ENCODE data around the gene SEPTIN5. TPM values are rescaled to one million over a fixed set of nuclear protein-coding genes. Genes with fewer than 3 reads are reported as not detected.

The SEPTIN5 gene
- total and polyA plus RNA-seq, 2 experiments from 2014 or later, result 4.3 to 17.2 TPM

DNA sequence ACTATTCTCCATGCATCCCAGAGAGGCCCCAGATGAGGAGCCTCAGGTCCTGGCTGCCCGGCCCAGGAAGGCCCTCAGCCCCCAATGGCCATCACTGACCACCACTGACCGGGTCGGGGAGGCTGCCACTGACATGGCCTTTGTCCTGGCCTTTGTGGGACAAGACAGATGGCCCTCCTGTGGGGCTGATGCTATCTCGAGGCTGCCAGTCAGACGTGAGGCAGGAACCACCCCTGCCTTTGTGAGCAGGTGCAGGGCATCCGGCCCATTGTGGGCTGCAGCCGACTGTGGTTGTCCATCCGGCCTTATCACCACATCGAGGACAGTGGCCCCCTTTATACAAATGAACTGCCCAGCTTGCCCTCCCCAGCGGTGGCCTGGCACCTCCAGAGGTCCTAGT, 14.5 kb downstream of the SEPTIN5 start:
- Mint-ChIP-seq H3K9me3 (peaks cover 12% of the 10 kb centered on the region), H3K4me3 (no peak overlapping the region), H3K36me3 (ENCODE audit: low read depth) (peaks cover 2% of the 10 kb centered on the region; the same call in 1 of the 3 replicates), H3K4me1 (peaks cover 13% of the 10 kb centered on the region; the same call in 2 of the 3 replicates), H3K27me3 (ENCODE audit: insufficient read depth, low read depth, poor library complexity) (peaks cover 71% of the 10 kb centered on the region), H3K27ac (no peak overlapping the region)
- H4K20me1 ChIP-seq (replicated peaks; ENCODE audit: insufficient read depth), result no peaks in the 10 kb centered on the region; the same call in 1 of the 2 replicates
- no peaks in the 10 kb centered on the region for H3K9me2 ChIP-seq (ENCODE audit: insufficient read depth)
- no peak overlapping the region for H2AFZ ChIP-seq
- H3K79me2 ChIP-seq (replicated peaks; ENCODE audit: insufficient read depth), result no peaks in the 10 kb centered on the region
- no peak overlapping the region for H3K27ac ChIP-seq (ENCODE audit: low read depth)
- DNase-seq (ENCODE audit: low spot score) (no peak), ATAC-seq (no peak)
- no peaks in the 10 kb centered on the region for H3K36me3 ChIP-seq (ENCODE audit: insufficient read depth)
- no peaks in the 10 kb centered on the region for H3F3A ChIP-seq (replicated peaks; ENCODE audit: low read depth)
- peaks cover 36% of the 10 kb centered on the region for H3K27me3 ChIP-seq (ENCODE audit: insufficient read depth)
- no peak overlapping the region for H3K4me3 ChIP-seq
- H3K4me1 ChIP-seq (ENCODE audit: insufficient read depth), result no peaks in the 10 kb centered on the region; the same call in 1 of the 2 replicates
- no peak overlapping the region for H3K4me2 ChIP-seq
- no peak for TF ChIP-seq ZNF331 (CRISPR knock-in tag; IDR thresholded peaks at IDR 0.05; ENCODE audit: low read depth)
- no peak for TF ChIP-seq EZH2 (IDR thresholded peaks at IDR 0.05; ENCODE audit: low read depth, unreplicated experiment)
- TF ChIP-seq, protein P1, sequence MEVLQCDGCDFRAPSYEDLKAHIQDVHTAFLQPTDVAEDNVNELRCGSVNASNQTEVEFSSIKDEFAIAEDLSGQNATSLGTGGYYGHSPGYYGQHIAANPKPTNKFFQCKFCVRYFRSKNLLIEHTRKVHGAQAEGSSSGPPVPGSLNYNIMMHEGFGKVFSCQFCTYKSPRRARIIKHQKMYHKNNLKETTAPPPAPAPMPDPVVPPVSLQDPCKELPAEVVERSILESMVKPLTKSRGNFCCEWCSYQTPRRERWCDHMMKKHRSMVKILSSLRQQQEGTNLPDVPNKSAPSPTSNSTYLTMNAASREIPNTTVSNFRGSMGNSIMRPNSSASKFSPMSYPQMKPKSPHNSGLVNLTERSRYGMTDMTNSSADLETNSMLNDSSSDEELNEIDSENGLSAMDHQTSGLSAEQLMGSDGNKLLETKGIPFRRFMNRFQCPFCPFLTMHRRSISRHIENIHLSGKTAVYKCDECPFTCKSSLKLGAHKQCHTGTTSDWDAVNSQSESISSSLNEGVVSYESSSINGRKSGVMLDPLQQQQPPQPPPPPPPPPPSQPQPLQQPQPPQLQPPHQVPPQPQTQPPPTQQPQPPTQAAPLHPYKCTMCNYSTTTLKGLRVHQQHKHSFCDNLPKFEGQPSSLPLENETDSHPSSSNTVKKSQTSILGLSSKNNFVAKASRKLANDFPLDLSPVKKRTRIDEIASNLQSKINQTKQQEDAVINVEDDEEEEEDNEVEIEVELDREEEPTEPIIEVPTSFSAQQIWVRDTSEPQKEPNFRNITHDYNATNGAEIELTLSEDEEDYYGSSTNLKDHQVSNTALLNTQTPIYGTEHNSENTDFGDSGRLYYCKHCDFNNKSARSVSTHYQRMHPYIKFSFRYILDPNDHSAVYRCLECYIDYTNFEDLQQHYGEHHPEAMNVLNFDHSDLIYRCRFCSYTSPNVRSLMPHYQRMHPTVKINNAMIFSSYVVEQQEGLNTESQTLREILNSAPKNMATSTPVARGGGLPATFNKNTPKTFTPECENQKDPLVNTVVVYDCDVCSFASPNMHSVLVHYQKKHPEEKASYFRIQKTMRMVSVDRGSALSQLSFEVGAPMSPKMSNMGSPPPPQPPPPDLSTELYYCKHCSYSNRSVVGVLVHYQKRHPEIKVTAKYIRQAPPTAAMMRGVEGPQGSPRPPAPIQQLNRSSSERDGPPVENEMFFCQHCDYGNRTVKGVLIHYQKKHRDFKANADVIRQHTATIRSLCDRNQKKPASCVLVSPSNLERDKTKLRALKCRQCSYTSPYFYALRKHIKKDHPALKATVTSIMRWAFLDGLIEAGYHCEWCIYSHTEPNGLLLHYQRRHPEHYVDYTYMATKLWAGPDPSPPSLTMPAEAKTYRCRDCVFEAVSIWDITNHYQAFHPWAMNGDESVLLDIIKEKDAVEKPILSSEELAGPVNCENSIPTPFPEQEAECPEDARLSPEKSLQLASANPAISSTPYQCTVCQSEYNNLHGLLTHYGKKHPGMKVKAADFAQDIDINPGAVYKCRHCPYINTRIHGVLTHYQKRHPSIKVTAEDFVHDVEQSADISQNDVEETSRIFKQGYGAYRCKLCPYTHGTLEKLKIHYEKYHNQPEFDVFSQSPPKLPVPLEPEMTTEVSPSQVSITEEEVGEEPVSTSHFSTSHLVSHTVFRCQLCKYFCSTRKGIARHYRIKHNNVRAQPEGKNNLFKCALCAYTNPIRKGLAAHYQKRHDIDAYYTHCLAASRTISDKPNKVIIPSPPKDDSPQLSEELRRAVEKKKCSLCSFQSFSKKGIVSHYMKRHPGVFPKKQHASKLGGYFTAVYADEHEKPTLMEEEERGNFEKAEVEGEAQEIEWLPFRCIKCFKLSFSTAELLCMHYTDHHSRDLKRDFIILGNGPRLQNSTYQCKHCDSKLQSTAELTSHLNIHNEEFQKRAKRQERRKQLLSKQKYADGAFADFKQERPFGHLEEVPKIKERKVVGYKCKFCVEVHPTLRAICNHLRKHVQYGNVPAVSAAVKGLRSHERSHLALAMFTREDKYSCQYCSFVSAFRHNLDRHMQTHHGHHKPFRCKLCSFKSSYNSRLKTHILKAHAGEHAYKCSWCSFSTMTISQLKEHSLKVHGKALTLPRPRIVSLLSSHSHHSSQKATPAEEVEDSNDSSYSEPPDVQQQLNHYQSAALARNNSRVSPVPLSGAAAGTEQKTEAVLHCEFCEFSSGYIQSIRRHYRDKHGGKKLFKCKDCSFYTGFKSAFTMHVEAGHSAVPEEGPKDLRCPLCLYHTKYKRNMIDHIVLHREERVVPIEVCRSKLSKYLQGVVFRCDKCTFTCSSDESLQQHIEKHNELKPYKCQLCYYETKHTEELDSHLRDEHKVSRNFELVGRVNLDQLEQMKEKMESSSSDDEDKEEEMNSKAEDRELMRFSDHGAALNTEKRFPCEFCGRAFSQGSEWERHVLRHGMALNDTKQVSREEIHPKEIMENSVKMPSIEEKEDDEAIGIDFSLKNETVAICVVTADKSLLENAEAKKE (CRISPR knock-in tag; IDR thresholded peaks at IDR 0.05), result no peak
- TF ChIP-seq, protein P2, sequence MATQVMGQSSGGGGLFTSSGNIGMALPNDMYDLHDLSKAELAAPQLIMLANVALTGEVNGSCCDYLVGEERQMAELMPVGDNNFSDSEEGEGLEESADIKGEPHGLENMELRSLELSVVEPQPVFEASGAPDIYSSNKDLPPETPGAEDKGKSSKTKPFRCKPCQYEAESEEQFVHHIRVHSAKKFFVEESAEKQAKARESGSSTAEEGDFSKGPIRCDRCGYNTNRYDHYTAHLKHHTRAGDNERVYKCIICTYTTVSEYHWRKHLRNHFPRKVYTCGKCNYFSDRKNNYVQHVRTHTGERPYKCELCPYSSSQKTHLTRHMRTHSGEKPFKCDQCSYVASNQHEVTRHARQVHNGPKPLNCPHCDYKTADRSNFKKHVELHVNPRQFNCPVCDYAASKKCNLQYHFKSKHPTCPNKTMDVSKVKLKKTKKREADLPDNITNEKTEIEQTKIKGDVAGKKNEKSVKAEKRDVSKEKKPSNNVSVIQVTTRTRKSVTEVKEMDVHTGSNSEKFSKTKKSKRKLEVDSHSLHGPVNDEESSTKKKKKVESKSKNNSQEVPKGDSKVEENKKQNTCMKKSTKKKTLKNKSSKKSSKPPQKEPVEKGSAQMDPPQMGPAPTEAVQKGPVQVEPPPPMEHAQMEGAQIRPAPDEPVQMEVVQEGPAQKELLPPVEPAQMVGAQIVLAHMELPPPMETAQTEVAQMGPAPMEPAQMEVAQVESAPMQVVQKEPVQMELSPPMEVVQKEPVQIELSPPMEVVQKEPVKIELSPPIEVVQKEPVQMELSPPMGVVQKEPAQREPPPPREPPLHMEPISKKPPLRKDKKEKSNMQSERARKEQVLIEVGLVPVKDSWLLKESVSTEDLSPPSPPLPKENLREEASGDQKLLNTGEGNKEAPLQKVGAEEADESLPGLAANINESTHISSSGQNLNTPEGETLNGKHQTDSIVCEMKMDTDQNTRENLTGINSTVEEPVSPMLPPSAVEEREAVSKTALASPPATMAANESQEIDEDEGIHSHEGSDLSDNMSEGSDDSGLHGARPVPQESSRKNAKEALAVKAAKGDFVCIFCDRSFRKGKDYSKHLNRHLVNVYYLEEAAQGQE (IDR thresholded peaks at IDR 0.05; ENCODE audit: unreplicated experiment), result no peak
- TF ChIP-seq, protein P3, sequence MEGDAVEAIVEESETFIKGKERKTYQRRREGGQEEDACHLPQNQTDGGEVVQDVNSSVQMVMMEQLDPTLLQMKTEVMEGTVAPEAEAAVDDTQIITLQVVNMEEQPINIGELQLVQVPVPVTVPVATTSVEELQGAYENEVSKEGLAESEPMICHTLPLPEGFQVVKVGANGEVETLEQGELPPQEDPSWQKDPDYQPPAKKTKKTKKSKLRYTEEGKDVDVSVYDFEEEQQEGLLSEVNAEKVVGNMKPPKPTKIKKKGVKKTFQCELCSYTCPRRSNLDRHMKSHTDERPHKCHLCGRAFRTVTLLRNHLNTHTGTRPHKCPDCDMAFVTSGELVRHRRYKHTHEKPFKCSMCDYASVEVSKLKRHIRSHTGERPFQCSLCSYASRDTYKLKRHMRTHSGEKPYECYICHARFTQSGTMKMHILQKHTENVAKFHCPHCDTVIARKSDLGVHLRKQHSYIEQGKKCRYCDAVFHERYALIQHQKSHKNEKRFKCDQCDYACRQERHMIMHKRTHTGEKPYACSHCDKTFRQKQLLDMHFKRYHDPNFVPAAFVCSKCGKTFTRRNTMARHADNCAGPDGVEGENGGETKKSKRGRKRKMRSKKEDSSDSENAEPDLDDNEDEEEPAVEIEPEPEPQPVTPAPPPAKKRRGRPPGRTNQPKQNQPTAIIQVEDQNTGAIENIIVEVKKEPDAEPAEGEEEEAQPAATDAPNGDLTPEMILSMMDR (conservative IDR thresholded peaks at IDR 0.05; ENCODE audit: low read depth in 2 of 2), result no peak
- no peak for TF ChIP-seq STAT1 (IDR thresholded peaks at IDR 0.05; ENCODE audit: unreplicated experiment)
- no peak for TF ChIP-seq NANOG (IDR thresholded peaks at IDR 0.05; ENCODE audit: borderline replicate concordance)
- no peak for TF ChIP-seq POLR2AphosphoS5 (IDR thresholded peaks at IDR 0.05; ENCODE audit: low read depth)
- no peak for TF ChIP-seq EZH2phosphoT487 (IDR thresholded peaks at IDR 0.05; ENCODE audit: unreplicated experiment)
- no peak for TF ChIP-seq ZNF114 (CRISPR knock-in tag; IDR thresholded peaks at IDR 0.05)
- TF ChIP-seq CREB1 (CRISPR knock-in tag; IDR thresholded peaks at IDR 0.05; ENCODE audit: low read depth), result no peak
- TF ChIP-seq, protein P4, sequence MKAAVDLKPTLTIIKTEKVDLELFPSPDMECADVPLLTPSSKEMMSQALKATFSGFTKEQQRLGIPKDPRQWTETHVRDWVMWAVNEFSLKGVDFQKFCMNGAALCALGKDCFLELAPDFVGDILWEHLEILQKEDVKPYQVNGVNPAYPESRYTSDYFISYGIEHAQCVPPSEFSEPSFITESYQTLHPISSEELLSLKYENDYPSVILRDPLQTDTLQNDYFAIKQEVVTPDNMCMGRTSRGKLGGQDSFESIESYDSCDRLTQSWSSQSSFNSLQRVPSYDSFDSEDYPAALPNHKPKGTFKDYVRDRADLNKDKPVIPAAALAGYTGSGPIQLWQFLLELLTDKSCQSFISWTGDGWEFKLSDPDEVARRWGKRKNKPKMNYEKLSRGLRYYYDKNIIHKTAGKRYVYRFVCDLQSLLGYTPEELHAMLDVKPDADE (IDR thresholded peaks at IDR 0.05), result no peak
- no peak for TF ChIP-seq JUNB (IDR thresholded peaks at IDR 0.05; ENCODE audit: unreplicated experiment)
